ENCODE measurements around the gene POT1. TPM values are rescaled to one million over a fixed set of nuclear protein-coding genes. Genes with fewer than 3 reads are reported as not detected.

POT1 gene
- total RNA-seq, 1 donor from 2014 or later, result 14.3 TPM

DNA sequence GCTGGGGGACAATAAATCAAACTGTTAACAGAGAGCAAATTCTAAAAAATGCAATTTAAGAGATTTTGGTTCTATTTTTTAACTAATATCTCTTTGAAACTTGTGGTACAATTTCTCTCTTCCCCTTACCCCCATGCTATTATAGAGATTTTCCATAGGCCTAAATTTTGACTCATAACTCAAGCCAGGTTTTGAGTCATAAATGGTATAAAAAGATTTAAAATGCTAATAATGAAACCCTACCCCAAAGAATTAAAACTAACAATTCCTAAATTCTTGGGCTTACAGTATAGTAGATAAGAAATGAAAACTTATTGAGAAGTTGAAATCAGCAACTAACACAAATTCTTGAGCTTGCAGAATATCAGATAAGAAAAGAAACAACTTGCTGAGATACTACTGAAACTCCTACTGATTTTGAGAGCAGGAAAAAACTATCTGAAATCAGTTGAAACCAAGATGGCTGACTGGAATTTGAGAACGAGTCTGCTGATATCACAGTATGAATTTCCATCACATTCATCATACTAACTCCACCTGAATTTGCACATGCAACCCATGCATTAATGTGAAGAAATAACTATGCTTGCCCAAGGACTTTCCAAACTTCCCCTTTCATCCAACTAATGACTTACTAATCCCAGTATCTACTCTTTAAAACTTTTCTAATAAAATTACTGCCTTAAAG is 36.3 kb downstream of the POT1 start:
- no peak overlapping the region for H3K27ac ChIP-seq (replicated peaks)
- no peak overlapping the region for H3K4me3 ChIP-seq
- H3K36me3 ChIP-seq, result peaks cover 44% of the 10 kb centered on the region
- TF ChIP-seq, protein P1, sequence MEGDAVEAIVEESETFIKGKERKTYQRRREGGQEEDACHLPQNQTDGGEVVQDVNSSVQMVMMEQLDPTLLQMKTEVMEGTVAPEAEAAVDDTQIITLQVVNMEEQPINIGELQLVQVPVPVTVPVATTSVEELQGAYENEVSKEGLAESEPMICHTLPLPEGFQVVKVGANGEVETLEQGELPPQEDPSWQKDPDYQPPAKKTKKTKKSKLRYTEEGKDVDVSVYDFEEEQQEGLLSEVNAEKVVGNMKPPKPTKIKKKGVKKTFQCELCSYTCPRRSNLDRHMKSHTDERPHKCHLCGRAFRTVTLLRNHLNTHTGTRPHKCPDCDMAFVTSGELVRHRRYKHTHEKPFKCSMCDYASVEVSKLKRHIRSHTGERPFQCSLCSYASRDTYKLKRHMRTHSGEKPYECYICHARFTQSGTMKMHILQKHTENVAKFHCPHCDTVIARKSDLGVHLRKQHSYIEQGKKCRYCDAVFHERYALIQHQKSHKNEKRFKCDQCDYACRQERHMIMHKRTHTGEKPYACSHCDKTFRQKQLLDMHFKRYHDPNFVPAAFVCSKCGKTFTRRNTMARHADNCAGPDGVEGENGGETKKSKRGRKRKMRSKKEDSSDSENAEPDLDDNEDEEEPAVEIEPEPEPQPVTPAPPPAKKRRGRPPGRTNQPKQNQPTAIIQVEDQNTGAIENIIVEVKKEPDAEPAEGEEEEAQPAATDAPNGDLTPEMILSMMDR (IDR thresholded peaks at IDR 0.05; ENCODE audit: borderline replicate concordance), result no peak
- peaks cover 8% of the 10 kb centered on the region for H3K4me1 ChIP-seq
- no peak for DNase-seq
- H3K9me3 ChIP-seq (replicated peaks), result no peaks in the 10 kb centered on the region
- H3K27me3 ChIP-seq (ENCODE audit: low read depth), result no peaks in the 10 kb centered on the region
- intact Hi-C loops (cut with micrococcal nuclease), result no loop called here

DNA sequence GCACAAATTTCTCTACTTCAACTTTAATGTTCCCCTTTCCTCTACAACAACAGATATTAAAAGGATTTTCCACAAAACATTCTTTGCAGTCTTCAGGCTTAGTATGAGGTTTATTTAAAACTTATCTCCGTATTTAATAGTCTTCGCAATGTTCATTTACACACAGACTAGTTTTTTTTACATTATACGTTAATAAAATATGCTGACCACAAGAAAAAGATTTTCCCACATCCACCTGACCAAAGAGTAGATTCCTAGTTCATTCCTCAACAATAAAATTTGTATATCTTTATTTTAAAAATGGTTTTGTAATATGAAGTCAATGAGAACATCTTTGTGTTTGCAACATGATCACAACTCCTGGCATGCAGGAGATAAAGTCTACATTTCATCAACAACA is 42.4 kb downstream of the POT1 start:
- intact Hi-C loops (cut with micrococcal nuclease), result no loop called here
- Histone ChIP-seq H3K4me1 (no peaks in the 10 kb centered on the region), H3K27me3 (ENCODE audit: low read depth) (no peaks in the 10 kb centered on the region), H3K4me3 (no peak overlapping the region), H3K36me3 (peaks cover 41% of the 10 kb centered on the region), H3K9me3 (replicated peaks) (no peaks in the 10 kb centered on the region), H3K27ac (replicated peaks) (no peak overlapping the region)
- DNase-seq, result no peak
- TF ChIP-seq, protein P1 (IDR thresholded peaks at IDR 0.05; ENCODE audit: borderline replicate concordance), result no peak

DNA sequence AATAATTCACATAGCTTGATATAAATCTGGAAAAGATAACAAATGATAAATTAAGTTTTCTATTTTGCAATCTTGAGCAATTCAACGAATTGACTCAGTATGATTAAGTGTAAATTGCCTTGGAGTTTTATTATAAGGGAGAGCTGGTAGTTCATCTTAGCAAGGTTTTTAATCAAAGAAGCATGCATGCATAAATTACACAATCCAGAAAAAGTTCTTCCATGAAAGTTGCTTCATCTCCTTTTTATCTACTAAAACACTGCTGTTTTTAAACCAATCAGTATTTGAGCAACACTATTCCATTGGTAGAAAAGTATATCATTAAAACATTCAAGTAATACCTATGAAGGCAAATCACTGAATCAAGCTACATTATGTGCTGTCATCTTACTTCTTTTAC is 47.6 kb downstream of the POT1 start:
- Histone ChIP-seq H3K9me3 (replicated peaks) (no peaks in the 10 kb centered on the region), H3K4me3 (no peak overlapping the region), H3K36me3 (peaks cover 6% of the 10 kb centered on the region), H3K27ac (replicated peaks) (no peak overlapping the region), H3K27me3 (ENCODE audit: low read depth) (no peaks in the 10 kb centered on the region), H3K4me1 (no peaks in the 10 kb centered on the region)
- intact Hi-C loops (cut with micrococcal nuclease), result no loop called here
- no peak for DNase-seq
- TF ChIP-seq, protein P1 (IDR thresholded peaks at IDR 0.05; ENCODE audit: borderline replicate concordance), result no peak

DNA sequence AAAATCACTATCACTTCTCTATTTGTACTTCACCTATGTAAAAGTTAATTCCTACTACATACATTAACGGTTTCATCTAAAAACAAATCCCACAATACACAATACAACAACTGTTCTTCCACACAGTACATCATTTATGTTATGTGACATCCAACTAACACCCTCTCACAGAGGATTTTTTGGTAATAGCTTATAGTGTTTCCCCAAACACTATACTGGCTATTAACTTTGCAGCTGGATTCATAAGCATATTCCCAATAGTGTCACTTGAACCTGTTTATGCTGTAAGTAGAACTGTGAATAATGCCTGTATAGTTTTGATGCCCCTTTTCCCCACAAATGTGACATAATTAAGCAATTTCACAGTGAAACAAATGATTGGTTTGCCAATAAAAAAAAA is 49.9 kb downstream of the POT1 start:
- H3K4me1 ChIP-seq, result no peaks in the 10 kb centered on the region
- no peaks in the 10 kb centered on the region for H3K9me3 ChIP-seq (replicated peaks)
- TF ChIP-seq, protein P1 (IDR thresholded peaks at IDR 0.05; ENCODE audit: borderline replicate concordance), result no peak
- DNase-seq, result no peak
- H3K27ac ChIP-seq (replicated peaks), result no peak overlapping the region
- peaks cover 6% of the 10 kb centered on the region for H3K36me3 ChIP-seq
- intact Hi-C loops (cut with micrococcal nuclease), result no loop called here
- H3K27me3 ChIP-seq (ENCODE audit: low read depth), result no peaks in the 10 kb centered on the region
- no peak overlapping the region for H3K4me3 ChIP-seq

DNA sequence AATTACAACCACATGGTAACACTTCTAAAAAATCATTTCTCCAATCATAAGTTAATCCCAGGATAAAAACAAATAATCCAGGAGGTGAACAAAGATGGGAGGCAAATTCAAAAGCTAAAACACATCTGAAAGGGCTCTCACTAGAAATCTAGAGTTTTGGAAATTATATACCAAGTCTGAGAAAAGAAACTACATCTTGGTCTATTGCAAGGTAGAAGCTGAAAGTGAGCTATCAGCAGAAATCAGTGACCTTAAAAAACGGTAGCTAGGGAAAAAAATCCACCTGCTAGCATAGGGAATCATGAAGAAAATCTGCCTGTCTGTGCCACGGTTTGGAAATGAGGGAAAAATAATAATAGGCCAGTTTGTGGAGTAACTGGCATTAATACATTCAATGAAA is 50.5 kb downstream of the POT1 start:
- DNase-seq, result no peak
- H3K9me3 ChIP-seq (replicated peaks), result no peaks in the 10 kb centered on the region
- no peaks in the 10 kb centered on the region for H3K27me3 ChIP-seq (ENCODE audit: low read depth)
- intact Hi-C loops (cut with micrococcal nuclease), result no loop called here
- H3K4me1 ChIP-seq, result no peaks in the 10 kb centered on the region
- TF ChIP-seq, protein P1 (IDR thresholded peaks at IDR 0.05; ENCODE audit: borderline replicate concordance), result no peak
- H3K4me3 ChIP-seq, result no peak overlapping the region
- no peak overlapping the region for H3K27ac ChIP-seq (replicated peaks)
- peaks cover 6% of the 10 kb centered on the region for H3K36me3 ChIP-seq

Measured in left ventricle myocardium inferior (tissue), 1 donor.